OCI-LY1 (cell line): ENCODE measurements around the gene CELF3.

Experiments
- H2AFZ ChIP-seq: fragments of 200-600 bp; sonication (generic), shearing (Covaris generic); 2 replicates; pipeline ENCODE4 v1.6.0; 2014; ENCODE audit warnings: antibody characterized with exemption, mild to moderate bottlenecking, low read length
- H3F3A ChIP-seq: fragments of 200-600 bp; sonication (generic), shearing (Covaris generic); 2 replicates; pipeline ENCODE4 v1.6.0; 2014; ENCODE audit warnings: mild to moderate bottlenecking, antibody characterized with exemption, low read length, moderate library complexity; ENCODE audit not compliant: insufficient read depth
- H3K27ac ChIP-seq: fragments of 200-600 bp; sonication (generic); 2 replicates; pipeline ENCODE4 v1.5.1; 2014; ENCODE audit warnings: low read length, mixed run types, mild to moderate bottlenecking, low read depth; ENCODE audit not compliant: poor library complexity, severe bottlenecking
- H3K27me3 ChIP-seq: fragments of 200-600 bp; sonication (generic); 2 replicates; pipeline ENCODE4 v1.6.0; 2014; ENCODE audit warnings: antibody characterized with exemption, mild to moderate bottlenecking, low read length, moderate library complexity; ENCODE audit not compliant: insufficient read depth
- H3K36me3 ChIP-seq: fragments of 200-600 bp; sonication (generic); 2 replicates; pipeline ENCODE4 v1.6.1; 2014; ENCODE audit warnings: mild to moderate bottlenecking, antibody characterized with exemption, low read length, moderate library complexity, mixed read lengths; ENCODE audit not compliant: insufficient read depth
- H3K4me1 ChIP-seq: fragments of 200-600 bp; sonication (generic); 2 replicates; pipeline ENCODE4 v1.5.1; 2014; ENCODE audit warnings: mild to moderate bottlenecking, low read length, moderate library complexity; ENCODE audit not compliant: insufficient read depth, severe bottlenecking
- H3K4me2 ChIP-seq: fragments of 200-600 bp; sonication (generic), shearing (Covaris generic); 2 replicates; pipeline ENCODE4 v1.6.1; 2014; ENCODE audit warnings: low read length
- H3K4me3 ChIP-seq: fragments of 200-600 bp; sonication (generic); 2 replicates; pipeline ENCODE4 v1.5.1; 2014; ENCODE audit warnings: low read length, low read depth, mild to moderate bottlenecking, mixed read lengths; ENCODE audit not compliant: poor library complexity, severe bottlenecking
- H3K79me2 ChIP-seq: fragments of 200-600 bp; shearing (Covaris generic); 2 replicates; pipeline ENCODE4 v1.6.1; 2016; ENCODE audit warnings: mixed run types, low read length, mixed read lengths; ENCODE audit not compliant: insufficient read depth
- H3K9ac ChIP-seq: fragments of 200-600 bp; sonication (generic), shearing (Covaris generic); 2 replicates; pipeline ENCODE4 v1.6.1; 2014; ENCODE audit warnings: mild to moderate bottlenecking, low read length, mixed read lengths
- H3K9me2 ChIP-seq: fragments of 200-600 bp; sonication (generic), shearing (Covaris generic); 2 replicates; pipeline ENCODE4 v1.6.1; 2014; ENCODE audit warnings: low read depth, mild to moderate bottlenecking, low read length, mixed read lengths
- H3K9me3 ChIP-seq: fragments of 200-600 bp; shearing (Covaris generic); 2 replicates; pipeline ENCODE4 v1.6.1; 2014; ENCODE audit warnings: low read length, mixed read lengths
- H4K20me1 ChIP-seq: fragments of 200-600 bp; sonication (generic), shearing (Covaris generic); 2 replicates; pipeline ENCODE4 v1.6.0; 2016; ENCODE audit warnings: mild to moderate bottlenecking, low read length; ENCODE audit not compliant: insufficient read depth
- EZH2 ChIP-seq: fragments of 200-600 bp; sonication (generic), shearing (Covaris generic); IDR thresholded peaks from 2 replicates; pipeline ENCODE4 v1.8.0; 2017; ENCODE audit warnings: borderline replicate concordance, mixed run types, mild to moderate bottlenecking, antibody characterized with exemption, low read length, moderate library complexity, mixed read lengths
- TF ChIP-seq, protein P1 (sequence below): fragments of 200-600 bp; sonication (generic), shearing (Covaris generic); IDR thresholded peaks from 2 replicates; pipeline ENCODE4 v1.5.1; 2017; ENCODE audit warnings: mild to moderate bottlenecking, antibody characterized with exemption, low read length, moderate library complexity, mixed read lengths

The CELF3 gene

DNA sequence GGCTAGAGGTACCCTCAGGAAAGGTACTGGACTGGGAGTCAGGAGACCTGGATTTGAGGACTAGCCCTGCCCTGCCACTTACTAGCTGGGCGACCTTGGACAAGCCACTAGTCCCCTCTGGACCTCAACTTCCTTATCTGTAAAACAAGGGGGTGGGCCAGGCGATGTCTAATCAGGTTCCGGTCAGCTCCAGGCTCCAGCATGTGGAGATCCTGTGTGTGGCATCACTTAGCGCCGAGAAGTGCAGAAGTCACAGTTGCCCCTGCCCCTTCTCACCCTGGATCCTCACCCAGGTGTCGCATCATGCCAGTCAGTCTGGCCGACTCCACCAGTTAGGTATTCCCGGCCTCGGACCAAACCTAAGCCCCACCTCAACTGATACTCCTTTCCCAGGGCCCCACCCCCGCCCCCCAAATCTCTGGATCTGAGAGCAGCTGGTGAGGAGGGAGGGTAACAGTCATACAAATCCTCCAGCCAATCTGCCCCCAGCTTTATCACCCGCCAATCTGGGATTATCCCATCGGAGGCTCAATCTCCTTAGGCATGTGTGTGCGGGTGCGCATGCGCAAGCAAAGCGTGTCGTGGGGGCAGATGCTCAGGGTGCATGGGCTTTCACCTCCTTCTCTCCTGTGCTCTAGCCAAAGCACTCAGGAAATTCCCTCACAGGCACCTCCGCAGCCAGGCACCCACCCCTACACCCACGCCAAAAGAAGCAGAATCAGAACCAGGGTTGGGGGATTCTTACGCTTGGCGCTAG, 5.4 kb downstream of the CELF3 start:
- no peak overlapping the region for H2AFZ ChIP-seq
- H3F3A ChIP-seq = no peaks in the 10 kb centered on the region
- no peak overlapping the region for H3K27ac ChIP-seq
- H4K20me1 ChIP-seq = no peaks in the 10 kb centered on the region
- no peaks in the 10 kb centered on the region for H3K4me1 ChIP-seq
- no peaks in the 10 kb centered on the region for H3K79me2 ChIP-seq
- H3K4me3 ChIP-seq = no peak overlapping the region
- H3K4me2 ChIP-seq = no peak overlapping the region
- H3K36me3 ChIP-seq = no peaks in the 10 kb centered on the region
- H3K9me3 ChIP-seq = no peaks in the 10 kb centered on the region
- H3K9me2 ChIP-seq = no peaks in the 10 kb centered on the region
- H3K9ac ChIP-seq = no peak overlapping the region
- TF ChIP-seq, protein P1, sequence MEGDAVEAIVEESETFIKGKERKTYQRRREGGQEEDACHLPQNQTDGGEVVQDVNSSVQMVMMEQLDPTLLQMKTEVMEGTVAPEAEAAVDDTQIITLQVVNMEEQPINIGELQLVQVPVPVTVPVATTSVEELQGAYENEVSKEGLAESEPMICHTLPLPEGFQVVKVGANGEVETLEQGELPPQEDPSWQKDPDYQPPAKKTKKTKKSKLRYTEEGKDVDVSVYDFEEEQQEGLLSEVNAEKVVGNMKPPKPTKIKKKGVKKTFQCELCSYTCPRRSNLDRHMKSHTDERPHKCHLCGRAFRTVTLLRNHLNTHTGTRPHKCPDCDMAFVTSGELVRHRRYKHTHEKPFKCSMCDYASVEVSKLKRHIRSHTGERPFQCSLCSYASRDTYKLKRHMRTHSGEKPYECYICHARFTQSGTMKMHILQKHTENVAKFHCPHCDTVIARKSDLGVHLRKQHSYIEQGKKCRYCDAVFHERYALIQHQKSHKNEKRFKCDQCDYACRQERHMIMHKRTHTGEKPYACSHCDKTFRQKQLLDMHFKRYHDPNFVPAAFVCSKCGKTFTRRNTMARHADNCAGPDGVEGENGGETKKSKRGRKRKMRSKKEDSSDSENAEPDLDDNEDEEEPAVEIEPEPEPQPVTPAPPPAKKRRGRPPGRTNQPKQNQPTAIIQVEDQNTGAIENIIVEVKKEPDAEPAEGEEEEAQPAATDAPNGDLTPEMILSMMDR = no peak
- TF ChIP-seq EZH2 = no peak
- no peaks in the 10 kb centered on the region for H3K27me3 ChIP-seq

DNA sequence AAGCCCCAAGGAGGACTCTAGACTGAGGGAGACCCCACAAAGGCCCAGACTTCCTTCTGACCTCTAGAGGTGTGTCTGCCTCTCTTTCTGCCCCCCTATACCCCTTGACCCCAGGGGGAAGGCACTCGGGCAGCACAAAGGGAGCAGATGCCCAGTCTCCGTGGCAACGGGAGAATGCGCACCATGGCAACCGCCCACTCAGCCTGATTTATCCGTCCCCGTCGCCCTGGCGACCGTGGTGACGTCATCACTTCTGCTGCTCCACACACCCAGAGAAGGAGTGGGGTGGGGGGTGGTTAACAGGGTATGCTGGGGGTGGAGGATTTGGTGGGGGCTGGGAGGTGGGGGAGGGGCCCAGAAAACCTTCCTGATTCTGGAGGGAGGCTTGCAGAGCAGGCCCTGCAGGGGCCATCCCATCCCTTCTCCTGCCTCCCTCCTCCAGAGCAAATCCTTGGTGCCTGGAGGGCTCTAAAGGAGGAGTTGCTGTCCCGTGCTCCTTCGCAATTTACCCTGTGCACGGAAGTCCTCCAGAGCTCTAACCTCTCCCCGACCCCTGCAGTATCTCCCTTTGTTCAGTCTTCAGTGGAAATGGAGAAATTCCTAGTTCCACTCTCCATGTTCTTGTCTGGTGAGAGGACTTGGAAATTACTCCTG, 6.3 kb downstream of the CELF3 start:
- no peaks in the 10 kb centered on the region for H3K9me2 ChIP-seq
- no peak overlapping the region for H3K4me2 ChIP-seq
- TF ChIP-seq EZH2 = no peak
- TF ChIP-seq, protein P1 = no peak
- H3F3A ChIP-seq = no peaks in the 10 kb centered on the region
- no peak overlapping the region for H3K4me3 ChIP-seq
- H3K36me3 ChIP-seq = no peaks in the 10 kb centered on the region
- H3K9me3 ChIP-seq = no peaks in the 10 kb centered on the region
- no peaks in the 10 kb centered on the region for H4K20me1 ChIP-seq
- H3K27ac ChIP-seq = no peak overlapping the region
- no peak overlapping the region for H3K9ac ChIP-seq
- no peaks in the 10 kb centered on the region for H3K79me2 ChIP-seq
- H3K4me1 ChIP-seq = no peaks in the 10 kb centered on the region
- H3K27me3 ChIP-seq = no peaks in the 10 kb centered on the region
- H2AFZ ChIP-seq = no peak overlapping the region

DNA sequence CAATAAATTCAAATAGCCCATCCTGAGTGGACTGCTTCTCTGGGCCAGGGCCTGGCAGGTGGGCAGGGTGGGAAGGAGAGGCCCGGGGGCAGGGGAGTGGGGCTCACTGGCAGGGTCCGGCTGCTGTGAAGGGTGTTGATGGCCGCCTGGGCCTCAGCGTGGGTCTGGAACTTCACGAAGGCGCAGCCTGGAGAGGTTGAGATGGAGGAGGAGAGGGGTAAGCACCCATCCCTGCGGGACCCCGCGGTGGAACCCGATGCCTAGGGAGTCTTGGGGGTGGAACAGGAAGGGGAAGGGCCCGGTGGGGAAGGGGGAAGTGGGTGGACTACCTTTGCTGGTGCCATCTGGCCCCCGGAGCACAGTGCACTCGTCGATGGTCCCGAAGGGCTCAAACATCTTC, 7.7 kb downstream of the CELF3 start:
- Histone ChIP-seq H3K27me3 (no peaks in the 10 kb centered on the region), H3K79me2 (no peaks in the 10 kb centered on the region), H3K27ac (no peak overlapping the region), H3K9me2 (no peaks in the 10 kb centered on the region), H2AFZ (no peak overlapping the region), H3K4me2 (no peak overlapping the region), H3K9me3 (no peaks in the 10 kb centered on the region), H3K9ac (no peak overlapping the region), H3F3A (no peaks in the 10 kb centered on the region), H3K4me1 (no peaks in the 10 kb centered on the region), H4K20me1 (no peaks in the 10 kb centered on the region), H3K36me3 (no peaks in the 10 kb centered on the region), H3K4me3 (no peak overlapping the region)
- no peak for TF ChIP-seq EZH2
